SU-DHL-6 (cell line): ENCODE results near the gene CCDC54.

Source experiments
- EZH2phosphoT487 ChIP-seq: fragments of 200-600 bp; sonication (generic), shearing (Covaris generic); conservative IDR thresholded peaks from 2 replicates; pipeline ENCODE4 v1.6.1; 2018; ENCODE audit warnings: mild to moderate bottlenecking, antibody characterized with exemption, low read length, moderate library complexity, mixed read lengths
- TF ChIP-seq, protein P1 (sequence below): fragments of 200-600 bp; sonication (generic); IDR thresholded peaks from one replicate; pipeline ENCODE4 v1.5.1; 2017; ENCODE audit warnings: antibody characterized with exemption, mild to moderate bottlenecking, low read length, moderate library complexity; ENCODE audit not compliant: insufficient read depth, poor library complexity, severe bottlenecking

- TF ChIP-seq, protein P1, sequence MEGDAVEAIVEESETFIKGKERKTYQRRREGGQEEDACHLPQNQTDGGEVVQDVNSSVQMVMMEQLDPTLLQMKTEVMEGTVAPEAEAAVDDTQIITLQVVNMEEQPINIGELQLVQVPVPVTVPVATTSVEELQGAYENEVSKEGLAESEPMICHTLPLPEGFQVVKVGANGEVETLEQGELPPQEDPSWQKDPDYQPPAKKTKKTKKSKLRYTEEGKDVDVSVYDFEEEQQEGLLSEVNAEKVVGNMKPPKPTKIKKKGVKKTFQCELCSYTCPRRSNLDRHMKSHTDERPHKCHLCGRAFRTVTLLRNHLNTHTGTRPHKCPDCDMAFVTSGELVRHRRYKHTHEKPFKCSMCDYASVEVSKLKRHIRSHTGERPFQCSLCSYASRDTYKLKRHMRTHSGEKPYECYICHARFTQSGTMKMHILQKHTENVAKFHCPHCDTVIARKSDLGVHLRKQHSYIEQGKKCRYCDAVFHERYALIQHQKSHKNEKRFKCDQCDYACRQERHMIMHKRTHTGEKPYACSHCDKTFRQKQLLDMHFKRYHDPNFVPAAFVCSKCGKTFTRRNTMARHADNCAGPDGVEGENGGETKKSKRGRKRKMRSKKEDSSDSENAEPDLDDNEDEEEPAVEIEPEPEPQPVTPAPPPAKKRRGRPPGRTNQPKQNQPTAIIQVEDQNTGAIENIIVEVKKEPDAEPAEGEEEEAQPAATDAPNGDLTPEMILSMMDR = no peak
- no peak for TF ChIP-seq EZH2phosphoT487
Observed at GRCh38 chr3:107392549-107393165, 15.4 kb downstream of the CCDC54 start.
